ENCODE results near the gene TRIM28. TPM values are rescaled to one million over a fixed set of nuclear protein-coding genes. Genes with fewer than 3 reads are reported as not detected.

Gene TRIM28
- total and polyA plus RNA-seq, 12 donors = 161 to 302 (median 240) TPM

DNA sequence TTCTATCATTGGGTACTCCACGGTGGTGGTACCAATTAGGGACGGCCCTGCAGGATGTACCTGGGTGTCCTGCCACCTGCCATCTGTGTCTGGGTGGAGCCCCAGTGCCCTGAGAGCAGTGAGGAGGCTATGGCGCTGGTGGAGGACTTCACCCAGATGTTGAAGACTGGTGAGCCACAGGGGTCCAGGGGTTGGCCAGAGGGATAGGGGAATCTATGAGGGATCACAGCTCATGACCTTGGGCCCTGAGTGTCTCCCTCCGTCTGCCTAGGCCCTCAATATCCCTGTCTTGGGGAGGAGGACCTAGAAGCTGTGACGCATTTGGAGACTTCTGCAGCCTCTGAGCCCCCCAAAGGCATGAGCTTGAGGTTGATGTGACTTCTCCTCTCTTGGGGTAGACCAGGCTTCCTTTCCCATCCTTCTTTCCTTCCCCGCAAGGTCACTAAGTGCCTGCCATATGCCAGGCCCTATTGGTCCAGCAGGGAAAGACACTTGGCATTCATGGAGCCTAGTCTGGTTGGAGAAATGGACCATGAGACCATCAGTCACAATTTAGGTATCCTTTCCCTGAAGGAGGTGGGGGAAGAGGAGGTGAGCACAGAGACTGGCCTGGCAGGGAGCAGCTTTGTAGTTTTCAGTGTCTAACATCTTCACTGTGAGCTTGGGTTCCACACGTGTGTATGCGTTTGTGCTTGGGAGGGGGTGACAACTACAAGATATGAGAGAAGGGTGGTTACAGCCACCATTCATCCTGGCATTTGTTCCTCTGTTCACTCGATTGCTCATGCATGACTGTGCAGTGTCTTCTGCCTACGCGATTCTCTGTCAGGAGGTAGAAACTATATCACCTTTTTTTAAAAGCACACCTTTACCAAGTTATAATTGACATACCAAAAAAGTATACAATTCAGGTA, 34.4 kb downstream of the TRIM28 start:
- Histone ChIP-seq H3K27me3 (no peaks in the 10 kb centered on the region), H3K27ac (no peak overlapping the region), H3K4me1 (replicated peaks in 1 of 2) (peaks cover 9 to 21% of the 10 kb centered on the region in 2 donors), H3K9me3 (replicated peaks in 1 of 3) (no peaks in the 10 kb centered on the region), H3K4me3 (no peak overlapping the region), H3K36me3 (replicated peaks in 1 of 2) (peaks cover 0 to 15% of the 10 kb centered on the region in 2 donors)
- peak; percentile 0 to 50 (median 21) for DNase-seq
- TF ChIP-seq POLR2A (IDR thresholded peaks at IDR 0.05) = no peak
- TF ChIP-seq, protein P1, sequence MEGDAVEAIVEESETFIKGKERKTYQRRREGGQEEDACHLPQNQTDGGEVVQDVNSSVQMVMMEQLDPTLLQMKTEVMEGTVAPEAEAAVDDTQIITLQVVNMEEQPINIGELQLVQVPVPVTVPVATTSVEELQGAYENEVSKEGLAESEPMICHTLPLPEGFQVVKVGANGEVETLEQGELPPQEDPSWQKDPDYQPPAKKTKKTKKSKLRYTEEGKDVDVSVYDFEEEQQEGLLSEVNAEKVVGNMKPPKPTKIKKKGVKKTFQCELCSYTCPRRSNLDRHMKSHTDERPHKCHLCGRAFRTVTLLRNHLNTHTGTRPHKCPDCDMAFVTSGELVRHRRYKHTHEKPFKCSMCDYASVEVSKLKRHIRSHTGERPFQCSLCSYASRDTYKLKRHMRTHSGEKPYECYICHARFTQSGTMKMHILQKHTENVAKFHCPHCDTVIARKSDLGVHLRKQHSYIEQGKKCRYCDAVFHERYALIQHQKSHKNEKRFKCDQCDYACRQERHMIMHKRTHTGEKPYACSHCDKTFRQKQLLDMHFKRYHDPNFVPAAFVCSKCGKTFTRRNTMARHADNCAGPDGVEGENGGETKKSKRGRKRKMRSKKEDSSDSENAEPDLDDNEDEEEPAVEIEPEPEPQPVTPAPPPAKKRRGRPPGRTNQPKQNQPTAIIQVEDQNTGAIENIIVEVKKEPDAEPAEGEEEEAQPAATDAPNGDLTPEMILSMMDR (IDR thresholded peaks at IDR 0.05) = no peak
- 84 to 92% (median 89%) methylated on average over 9 to 11 of the region's 11 CpGs for WGBS, 4 donors
- intact Hi-C loops (cut with DNase I) = no loop called here

DNA sequence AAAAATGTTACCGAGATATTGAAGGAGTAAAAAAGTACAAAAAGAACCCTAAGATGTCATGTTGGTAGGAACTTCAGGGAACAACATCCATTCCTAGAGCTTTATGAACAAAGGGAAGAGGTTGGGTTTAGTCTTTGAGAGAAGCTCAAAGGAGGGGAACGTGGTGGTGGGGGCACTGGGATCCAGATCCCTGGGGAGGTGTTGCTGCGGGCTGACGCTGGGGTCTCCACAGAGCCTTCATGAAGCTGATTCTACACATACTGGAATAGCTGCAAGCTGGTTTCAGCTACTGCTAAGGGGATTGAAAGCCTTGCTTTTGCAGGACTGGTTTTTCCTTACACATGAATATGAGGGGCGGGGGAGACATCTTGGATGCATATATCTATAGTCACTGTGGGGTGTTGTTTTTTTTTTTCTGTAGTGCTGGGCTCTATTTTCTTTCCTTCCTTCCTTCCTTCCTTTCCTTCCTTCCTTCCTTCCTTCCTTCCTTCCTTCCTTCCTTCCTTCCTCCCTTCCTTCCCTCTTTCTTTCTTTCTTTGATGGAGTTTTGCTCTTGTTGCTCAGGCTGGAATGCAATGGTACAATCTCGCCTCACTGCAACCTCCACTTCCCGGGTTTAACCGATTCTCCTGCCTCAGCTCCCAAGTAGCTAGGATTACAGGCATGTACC, 35.7 kb downstream of the TRIM28 start:
- no peak for TF ChIP-seq POLR2A (IDR thresholded peaks at IDR 0.05)
- H3K9me3 ChIP-seq (replicated peaks in 1 of 3) = no peaks in the 10 kb centered on the region
- 87 to 93% (median 89%) methylated on average over 8 of the region's 8 CpGs for WGBS, 4 donors
- H3K4me1 ChIP-seq (replicated peaks in 1 of 2) = peaks cover 9 to 11% of the 10 kb centered on the region in 2 donors
- no peak overlapping the region for H3K4me3 ChIP-seq
- H3K27ac ChIP-seq = no peak overlapping the region
- intact Hi-C loops (cut with DNase I) = no loop called here
- peaks cover 0 to 15% of the 10 kb centered on the region in 2 donors for H3K36me3 ChIP-seq (replicated peaks in 1 of 2)
- peak in 3 of 7 donors; percentile 7 to 19 (median 19) for DNase-seq
- no peaks in the 10 kb centered on the region for H3K27me3 ChIP-seq

GRCh38 chr19:58581227-58582141, 37.6 kb downstream of the TRIM28 start:
- no peaks in the 10 kb centered on the region for H3K27me3 ChIP-seq
- H3K4me3 ChIP-seq = no peak overlapping the region
- peak; percentile 80 to 95 (median 88) for DNase-seq
- WGBS, 4 donors = 72 to 79% (median 77%) methylated on average over 48 to 62 of the region's 62 CpGs
- no peaks in the 10 kb centered on the region for H3K9me3 ChIP-seq (replicated peaks in 1 of 3)
- H3K27ac ChIP-seq = peak overlapping the region in 2 of 5 donors; percentile 65 to 80
- intact Hi-C loops (cut with DNase I) = no loop called here
- TF ChIP-seq, protein P1 (IDR thresholded peaks at IDR 0.05) = peak; percentile 64 to 94 (median 88)
- TF ChIP-seq POLR2A (IDR thresholded peaks at IDR 0.05) = no peak
- H3K36me3 ChIP-seq (replicated peaks in 1 of 2) = peaks cover 0 to 15% of the 10 kb centered on the region in 2 donors
- peaks cover 4 to 10% of the 10 kb centered on the region in 2 donors for H3K4me1 ChIP-seq (replicated peaks in 1 of 2)

- 92 to 94% (median 94%) methylated on average over 6 of the region's 6 CpGs for WGBS, 4 donors
- Histone ChIP-seq H3K4me1 (replicated peaks in 1 of 2) (peaks cover 0 to 4% of the 10 kb centered on the region in 2 donors), H3K9me3 (replicated peaks in 1 of 3) (no peaks in the 10 kb centered on the region), H3K27ac (no peak overlapping the region), H3K4me3 (no peak overlapping the region), H3K36me3 (replicated peaks in 1 of 2) (peaks cover 0 to 15% of the 10 kb centered on the region in 2 donors), H3K27me3 (no peaks in the 10 kb centered on the region)
- TF ChIP-seq POLR2A (IDR thresholded peaks at IDR 0.05) = no peak
- TF ChIP-seq, protein P1 (IDR thresholded peaks at IDR 0.05) = no peak
- peak in 4 of 7 donors; percentile 12 to 20 (median 15) for DNase-seq
- intact Hi-C loops (cut with DNase I) = no loop called here
These were observed 39.1 kb downstream of the TRIM28 start for GRCh38 chr19:58582985-58583384.

Measured in adrenal gland (tissue), 12 donors.